GM04503 (cell line): ENCODE data around the gene OPRM1.

Source experiments
- DNase-seq: peaks from one replicate; pipeline ENCODE4 v3.0.0-alpha.2; 2012; ENCODE audit warnings: low read depth

OPRM1 gene

DNA sequence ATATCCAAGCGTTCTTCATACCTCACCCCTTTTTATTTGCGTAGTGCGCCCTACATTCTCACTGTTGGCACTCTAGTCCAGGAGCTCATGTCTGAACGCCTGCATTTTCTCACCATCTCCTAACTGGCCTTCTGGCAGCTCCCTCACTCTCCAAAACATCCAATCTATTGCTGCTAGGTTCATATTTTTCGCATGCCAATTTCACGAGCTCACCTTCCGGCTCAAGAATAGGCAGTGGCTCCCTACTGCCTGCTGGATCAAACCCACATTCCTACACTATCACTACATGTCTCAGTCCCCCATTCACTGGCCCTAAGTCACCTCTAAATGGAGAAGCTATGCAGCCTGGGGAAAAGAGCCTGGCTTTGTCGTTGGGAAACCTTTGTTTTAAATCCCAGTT is 202.5 kb downstream of the OPRM1 start:
- no peak for DNase-seq

DNA sequence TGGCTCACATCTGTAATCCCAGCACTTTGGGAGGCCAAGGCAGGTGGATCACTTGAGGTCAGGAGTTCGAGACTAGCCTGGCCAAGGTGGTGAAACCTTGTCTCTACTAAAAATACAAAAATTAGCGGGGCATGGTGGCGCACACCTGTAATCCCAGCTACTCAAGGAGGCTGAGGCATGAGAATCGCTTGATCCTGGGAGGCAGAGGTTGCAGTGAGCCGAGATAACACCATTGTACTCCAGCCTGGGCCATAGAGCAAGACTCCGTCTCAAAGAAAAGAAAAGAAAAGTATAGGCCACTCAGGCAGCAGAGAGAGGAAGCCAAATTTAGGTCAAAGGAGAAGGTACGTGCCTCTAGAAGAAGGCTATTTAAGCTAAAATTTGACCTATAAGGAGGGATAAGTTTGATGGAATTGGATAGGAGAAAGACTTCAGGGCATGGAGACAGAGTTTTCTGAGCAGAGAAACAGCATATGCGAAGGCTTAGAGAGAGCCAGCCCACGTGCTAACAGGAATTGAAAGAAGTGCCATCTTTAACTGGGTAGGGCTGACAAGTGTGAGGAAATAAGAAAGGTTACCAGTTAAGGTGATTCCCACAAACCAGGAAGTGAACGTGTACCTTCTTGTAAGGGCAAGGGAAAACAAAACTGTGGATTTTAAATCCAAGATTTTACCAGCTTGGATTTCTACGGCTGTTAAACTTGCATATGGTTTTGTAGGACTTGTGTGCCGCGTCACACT is 203.7 kb downstream of the OPRM1 start:
- no peak for DNase-seq

DNA sequence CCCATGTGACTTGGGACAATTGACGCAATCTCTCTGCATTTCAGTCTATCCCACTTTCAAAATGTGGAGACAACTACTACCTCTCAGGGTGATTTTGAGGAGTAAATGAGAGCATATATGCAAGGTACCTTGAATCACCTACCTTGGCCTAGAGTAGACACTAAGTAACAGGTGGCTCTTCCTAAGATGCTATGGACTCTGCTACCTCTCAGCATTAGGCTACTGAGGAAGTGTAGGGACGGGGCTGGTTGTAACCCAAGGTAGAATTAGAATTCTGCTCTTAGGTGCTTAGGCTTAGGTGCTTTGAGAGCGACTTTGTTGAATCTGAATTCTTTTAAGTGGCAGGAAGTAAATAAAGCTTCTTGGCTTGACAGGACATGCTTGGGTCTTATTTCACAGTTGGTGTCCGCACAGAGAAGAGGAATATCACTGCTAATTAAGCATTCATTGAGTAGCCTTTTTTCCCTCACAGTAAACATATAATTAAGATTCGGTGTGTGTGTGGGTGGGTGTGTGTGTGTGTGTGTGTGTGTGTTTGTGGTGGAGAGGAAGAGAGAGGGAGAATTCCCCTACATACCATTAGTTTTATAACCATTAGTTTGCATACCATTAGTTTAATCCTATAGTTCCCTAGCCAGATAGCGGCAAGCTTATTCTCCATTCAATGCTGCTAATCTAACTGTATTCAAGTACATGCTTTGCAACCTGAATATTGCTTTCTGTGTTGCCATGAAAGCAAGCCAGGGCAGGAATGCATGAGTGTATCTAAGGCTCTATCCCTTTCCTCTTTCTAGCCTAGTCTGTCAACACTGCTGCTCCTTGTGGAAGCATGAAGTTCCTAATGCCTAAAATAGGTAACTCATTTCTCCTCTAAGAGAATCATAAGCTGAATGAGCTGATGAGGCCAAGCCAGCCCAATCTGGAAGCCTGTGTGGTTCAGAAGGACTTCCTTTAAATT is 205.0 kb downstream of the OPRM1 start:
- no peak for DNase-seq

DNA sequence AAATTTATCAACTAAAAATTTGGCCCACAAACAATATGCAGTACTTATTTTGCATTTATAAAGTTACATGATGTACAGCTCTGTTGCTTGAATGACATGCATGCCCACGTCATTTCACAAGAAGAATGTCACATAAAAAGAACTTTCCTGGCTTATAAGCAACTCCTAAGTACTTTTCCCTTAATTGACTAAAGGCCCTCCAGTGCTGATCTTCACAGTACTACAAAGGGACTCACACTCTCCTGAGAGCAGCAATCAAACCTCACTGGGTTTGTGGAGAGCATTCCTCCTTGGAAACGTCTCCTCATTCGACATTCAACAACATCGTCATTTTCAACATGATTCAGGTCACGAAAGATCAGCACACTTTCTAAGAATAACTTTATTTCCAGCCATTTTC is 206.5 kb downstream of the OPRM1 start:
- no peak for DNase-seq

DNA sequence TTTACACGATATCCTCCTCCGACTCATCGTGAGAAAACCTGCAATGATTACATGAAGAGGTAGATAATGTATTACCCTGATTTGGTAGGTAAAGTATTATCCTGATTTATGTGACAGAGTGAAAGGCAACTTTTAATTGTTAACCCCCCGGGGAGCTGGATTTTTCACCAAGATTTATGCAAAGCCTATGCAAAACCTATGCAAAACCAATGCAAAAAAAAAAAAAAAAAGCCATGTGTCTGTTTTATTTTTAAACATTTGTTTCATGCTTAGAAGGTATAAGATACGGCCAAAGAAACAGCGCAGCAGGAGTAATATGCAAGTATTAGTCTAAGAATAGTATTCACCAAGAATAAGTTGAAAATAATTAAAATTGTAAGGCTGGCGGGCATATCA is 207.7 kb downstream of the OPRM1 start:
- no peak for DNase-seq

DNA sequence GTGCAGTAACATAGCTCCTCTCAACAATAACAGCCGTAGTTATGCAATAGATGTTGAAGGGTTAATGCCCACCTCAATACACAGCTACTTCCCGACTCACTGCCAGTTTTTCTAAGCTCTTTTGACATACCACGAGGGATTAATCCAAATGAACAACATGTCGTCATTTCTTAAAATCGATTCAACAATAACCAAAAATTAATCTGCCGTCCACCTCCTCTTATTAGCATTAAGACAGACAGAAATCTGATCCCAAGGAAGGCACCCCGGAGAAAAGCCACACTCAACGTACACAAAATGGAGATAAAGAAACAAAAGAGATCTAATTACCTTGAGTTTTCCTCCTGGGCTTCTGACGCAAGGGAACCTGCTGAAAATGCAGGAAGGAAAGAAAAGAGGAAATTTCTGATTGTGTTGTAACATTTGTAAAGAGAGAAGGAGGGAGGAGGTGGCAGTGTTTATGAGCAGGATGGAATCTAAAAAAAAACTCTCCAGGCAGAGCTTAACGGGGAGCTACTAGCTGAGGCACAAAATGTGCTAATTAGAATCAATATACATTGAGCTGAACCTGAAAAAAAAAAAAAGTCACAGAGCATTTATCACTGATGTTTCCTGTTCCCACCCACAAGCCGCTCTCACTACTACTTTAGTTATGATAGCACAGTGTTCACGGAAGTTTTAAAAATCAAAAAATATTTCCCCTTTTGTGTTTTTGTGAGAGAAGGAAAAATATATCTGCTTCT is 208.2 kb downstream of the OPRM1 start:
- no peak for DNase-seq

DNA sequence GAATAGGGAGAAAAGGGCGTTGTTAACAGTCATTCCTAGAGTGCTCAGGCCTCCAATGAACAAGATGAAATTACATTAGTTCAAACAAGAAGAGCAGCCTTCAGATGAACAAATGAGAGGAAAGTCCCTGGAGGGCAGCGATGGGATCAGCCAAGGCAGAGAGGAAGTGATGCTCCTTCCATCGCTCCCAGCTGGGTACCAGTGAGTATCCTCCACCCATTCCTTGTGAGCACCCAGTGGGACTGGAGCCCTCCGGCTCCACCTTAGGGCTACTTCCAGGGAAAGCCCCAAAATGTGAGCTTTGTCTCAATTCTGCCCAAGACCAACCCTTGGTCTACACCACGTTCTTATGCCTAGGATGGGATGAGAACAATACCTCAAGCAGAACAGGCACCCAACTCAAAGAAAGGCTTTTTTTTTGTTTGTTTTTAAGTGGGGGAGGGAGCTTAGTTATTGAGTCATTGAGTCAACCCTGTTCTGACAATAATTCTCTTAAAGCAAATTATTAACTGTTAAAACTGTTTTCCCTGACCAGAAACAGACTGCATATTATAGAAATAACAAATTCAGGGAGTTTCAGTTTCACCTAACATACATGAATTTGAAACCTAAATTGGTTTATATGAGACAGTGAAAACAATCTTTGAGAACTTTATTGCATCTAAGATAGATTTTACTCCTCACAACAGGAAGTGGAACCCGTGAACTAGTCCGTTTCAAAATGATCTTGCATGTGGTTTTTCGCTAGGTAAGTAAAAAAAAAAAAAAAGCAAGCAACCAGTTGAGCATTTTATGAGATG is 210.7 kb downstream of the OPRM1 start:
- no peak for DNase-seq

DNA sequence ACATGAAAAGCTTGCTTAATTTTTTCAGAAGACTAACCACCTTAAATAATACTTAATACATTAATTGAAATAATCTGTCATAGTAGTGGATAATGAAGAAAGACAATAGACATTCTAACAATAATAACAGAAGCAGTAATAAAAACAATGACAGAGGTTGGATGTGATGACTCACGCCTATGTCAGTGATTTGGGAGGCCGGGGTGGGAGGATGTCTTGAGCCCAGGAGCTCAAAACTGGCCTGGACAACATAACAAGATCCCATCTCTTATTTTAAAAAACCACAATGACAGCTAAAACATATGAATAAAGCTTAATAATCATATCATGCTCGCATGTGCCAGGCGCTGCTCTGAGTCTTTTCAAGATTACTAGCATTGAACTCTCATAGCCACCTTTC is 212.1 kb downstream of the OPRM1 start:
- DNase-seq, result no peak

DNA sequence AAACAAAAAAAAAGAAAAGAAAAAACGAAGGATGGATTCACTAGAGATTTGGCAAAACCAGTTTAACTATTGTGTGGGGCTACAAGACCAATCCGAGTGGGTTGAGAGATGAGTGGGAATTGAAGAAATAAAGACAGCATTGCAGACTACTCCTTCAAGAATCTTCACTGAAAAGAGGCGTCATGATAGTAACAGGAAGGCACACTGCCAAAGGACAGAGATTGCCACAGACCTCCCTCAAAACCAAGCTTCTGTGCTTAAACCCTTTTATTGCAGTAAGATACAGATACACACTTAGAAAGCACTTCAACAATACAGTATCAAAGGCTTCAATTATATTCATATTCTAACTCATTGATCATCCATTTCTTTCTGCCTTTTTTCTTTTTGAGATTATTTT is 213.6 kb downstream of the OPRM1 start:
- DNase-seq, result no peak

DNA sequence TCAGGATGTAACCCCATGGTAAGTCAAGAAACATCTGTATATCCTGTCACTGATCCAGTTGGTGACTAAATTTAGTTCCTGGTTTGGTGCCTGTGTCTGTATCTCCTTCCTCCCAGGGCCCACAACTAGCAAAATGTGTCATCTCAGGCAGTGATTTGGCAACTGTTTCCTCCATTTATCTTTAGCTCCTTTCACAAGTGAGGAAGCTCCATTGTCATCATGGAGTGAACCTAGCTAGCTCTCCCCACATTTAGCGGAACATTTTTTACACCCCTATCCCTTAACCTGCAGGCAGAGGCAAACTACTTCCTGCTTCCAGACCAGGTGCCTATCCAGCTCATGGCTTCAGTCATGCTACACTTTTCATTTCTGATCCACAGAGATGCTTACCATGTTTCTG is 218.0 kb downstream of the OPRM1 start:
- no peak for DNase-seq

DNA sequence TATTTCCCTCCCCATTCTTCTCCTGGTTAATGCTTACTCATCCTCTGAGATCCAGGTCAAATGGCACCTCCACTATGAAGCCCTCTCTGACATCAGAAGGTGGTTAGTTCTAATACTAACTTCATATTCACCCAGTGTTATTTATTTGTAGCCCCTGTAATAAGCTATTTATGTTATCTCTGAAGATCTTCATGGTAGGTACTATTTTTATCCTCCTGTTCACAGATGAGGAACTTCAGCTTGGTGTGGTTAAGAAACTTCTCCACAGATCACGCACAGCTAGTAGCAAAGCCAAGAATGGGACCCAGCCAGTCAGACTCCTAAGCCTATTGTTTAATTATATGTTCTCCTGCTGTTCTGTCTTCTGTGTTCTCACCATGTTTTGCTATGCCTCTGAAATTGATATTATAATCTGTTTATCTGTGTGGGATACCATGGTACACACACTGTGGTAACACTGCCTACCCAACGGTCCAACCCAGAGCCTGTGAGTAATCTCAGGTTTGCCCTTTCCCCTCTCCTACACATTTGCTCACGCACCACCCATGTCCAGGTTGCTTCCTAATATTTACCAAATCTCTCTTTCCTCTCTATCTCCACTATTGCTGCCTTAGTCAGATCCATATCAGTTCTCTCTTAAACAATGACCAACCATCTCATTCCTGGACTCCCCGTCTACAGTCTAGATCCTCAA is 219.2 kb downstream of the OPRM1 start:
- DNase-seq, result no peak

DNA sequence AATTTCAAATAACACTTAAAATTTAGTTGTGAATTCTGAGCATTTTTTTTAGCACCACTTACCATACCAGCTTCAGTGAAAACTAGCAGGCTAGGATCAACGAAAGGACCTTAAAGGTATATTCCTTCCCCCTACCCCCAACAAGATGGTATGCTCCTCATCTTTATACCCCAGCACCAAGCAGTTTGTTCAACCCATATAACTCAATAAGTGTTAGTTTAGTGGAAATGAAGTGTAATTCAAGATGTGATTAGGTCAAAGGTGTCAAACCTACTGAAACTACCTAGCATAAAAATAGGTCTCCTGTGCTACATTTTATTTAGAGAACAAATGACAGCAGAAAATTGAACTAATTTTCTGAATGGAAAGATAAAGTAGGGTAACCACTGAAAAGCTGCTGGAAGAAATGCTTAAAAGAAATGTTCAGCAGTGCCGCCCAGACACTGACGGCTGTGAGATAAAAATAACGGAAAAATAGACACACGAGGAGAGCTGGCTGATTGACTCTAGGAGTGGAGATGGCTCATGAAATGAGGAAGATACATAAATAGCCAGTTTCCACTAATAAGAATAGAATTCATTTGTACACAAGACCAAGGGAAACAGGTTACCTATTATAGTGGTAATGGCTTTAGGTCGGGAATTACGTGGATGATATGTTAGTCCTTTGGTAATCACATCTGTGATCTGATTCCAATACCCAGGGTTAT is 222.8 kb downstream of the OPRM1 start:
- no peak for DNase-seq

DNA sequence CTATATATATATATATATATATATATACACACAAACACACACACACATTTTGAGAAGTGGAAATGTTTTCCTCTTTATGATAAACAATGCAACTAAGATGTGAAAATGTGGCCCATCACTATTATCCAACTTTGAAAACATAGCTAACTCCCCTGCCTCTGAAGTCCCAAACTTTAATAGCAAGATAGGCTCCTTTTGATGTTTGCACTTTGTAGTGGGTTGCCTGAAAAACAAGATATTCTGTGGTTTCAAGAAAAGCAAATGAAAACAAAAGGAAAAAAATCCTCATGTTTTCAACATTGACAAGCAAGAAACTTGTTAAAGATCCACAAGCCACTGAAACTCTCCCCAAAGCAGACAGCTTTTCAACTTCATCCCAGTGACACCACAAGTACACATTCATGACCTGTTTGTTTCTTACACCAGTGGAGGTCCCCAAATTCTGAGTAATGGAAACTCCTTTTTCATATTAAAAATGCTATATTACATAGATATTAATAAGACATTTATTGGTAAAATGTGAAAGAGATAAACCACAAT is 227.6 kb downstream of the OPRM1 start:
- DNase-seq, result no peak

DNA sequence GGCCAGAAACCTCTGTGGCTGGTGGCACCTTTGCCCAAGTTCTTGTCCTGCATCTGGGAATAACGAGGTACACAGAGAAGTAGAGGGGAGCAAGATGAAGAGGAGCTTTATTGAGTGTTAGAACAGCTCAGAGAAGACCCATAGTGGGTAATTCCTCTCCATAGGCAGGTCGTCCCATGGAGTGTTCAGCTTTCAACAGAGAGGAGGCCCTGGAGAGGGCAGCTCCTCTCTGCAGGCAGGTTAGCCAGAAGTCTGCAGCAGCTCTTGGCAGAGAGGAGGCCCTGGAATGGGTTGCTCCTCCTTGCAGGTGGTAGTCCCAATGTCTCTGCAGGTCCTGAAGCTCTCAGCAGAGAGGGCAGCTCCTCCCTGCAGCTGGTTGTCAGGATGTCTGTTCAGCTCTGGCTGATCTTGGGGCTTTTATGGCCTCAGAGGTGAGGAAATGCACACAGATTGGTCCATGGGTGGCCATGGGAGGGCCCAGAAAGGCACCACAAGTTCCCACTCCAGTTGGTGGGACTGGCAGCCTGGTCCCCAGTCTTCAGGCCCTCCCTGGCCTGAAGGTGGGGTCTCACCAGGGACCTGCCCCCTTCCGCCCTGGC is 228.6 kb downstream of the OPRM1 start:
- no peak for DNase-seq

DNA sequence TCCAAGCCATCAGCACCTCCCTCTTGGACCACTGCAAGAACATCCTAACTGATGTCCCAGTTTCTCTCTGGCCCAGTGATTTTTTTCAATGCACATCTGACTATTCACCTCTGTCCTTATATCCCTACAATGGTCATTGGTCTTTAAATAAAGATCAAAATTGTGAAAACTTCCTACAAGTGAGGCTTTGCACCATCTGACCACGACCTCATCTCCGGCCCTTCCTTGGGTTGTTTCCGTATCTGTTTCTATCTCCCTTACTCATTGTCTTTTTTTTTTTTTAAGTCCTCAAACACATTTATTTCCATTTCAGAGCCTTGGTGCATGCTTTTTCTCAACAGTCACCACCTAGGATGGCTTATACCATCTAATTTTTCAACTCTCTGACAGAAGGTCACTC is 229.4 kb downstream of the OPRM1 start:
- DNase-seq, result no peak

DNA sequence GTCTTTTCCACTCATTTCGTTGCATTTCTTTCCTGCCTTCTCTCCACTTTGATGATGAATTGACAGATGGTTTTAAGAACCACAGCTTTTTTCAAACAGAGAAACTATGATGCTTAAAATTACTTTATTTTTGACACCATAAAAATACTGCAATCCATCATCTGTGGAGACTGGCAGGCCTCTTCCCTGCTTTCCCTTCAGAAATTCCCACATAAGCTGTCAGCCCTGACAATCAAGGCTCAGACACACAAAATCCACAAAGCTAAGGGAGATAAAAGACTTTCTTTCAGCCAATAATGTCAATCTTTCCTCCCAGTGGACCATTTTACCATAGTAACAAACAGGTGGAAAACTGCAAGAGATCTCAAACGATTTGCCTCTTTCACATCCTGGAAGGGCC is 235.1 kb downstream of the OPRM1 start:
- DNase-seq, result no peak

DNA sequence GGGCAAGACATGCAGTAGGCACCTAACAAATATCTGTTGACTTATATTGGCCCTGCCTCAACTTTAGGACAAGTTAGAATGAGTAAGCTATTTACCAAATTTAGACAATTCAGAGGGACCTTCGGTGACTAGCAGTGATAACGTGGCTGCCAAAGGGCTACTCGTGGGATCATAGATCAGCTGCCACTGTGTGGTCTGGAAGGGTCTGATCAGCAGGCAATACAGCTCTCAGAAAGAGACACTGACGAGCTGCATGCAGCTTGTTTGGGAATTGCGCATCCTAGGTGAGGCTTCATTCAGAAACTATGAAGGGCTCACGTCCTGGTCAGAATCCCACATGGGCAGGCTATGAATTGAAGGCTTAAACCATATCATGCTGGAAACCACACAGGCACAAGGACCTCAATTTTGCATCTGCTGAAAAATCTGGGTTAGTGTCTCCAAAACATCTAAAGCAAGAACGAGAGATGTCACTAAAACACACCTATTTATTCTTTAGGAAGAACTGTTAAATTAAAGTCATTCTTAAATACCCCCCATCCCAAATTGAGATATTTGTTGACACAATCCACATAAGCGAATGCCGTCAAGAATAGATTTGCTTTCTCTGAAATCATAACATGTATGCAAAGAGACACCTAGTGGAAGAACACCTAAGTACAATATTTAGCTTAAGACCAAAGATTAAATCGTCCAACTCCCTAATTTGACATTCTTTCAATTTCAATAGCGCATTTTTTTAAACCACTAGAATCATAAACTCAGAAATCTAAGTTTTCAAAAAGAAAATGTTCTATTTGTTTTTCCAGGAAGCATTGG is 238.0 kb downstream of the OPRM1 start:
- DNase-seq, result no peak

DNA sequence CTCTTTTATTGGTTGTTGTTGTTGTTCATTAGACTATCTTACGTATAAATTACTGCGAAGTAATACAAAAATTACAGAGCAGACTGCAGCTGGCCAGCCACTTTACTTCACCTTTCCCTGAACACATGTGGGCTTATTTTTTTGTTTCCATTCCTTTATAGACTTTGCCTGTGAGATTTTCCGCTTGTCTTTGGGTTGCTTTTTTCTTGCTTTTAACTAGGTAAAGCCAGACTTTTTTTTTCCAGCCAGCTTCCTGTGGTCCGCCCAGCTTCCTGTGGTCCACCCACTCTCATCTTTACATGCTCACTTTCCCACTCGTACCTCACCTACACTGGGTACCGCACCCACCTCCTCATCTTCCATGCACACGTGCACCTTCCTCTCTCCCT is 238.6 kb downstream of the OPRM1 start:
- no peak for DNase-seq

DNA sequence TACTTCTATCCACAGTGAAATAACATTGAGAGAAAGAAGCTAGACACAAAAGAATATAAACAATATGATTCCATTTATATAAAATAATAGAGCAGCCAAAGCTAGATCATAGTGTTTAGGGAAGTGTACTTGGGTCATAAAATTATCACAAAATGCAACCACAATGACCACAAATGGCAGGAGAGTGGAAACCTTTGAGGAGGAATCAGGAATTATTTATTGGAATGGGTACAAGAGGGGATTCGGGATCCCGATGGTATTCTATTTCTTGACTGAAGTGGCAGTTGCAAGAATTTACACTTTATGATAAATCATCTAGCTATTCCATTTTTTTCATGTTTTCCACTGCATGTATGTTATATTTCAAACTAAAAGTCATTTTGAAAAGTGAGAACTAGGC is 241.5 kb downstream of the OPRM1 start:
- no peak for DNase-seq
